Measurements from ENCODE around the gene LRRC8D. TPM values are rescaled to one million over a fixed set of nuclear protein-coding genes. Genes with fewer than 3 reads are reported as not detected.

LRRC8D gene
- total and polyA plus RNA-seq, 9 donors, result 5.0 to 14.1 (median 8.8) TPM

DNA sequence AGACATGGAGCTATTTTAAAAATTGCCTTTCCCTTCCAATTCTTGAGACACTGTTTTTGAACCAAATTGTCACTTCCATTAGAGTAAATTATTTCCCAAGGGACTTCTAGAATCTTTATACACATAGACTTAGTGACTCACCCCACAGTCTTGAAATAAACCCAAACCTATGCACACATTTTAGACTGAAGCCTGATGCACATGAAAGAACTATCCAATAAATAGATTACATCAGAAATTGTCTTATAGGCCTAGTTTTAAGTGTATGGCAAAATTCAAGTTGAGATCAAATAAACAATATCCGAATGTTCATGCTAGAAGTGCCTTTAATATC lies 141.9 kb downstream of the LRRC8D start:
- no peaks in the 10 kb centered on the region for H3K36me3 ChIP-seq
- intact Hi-C loops (cut with DNase I), result no loop called here
- no peaks in the 10 kb centered on the region for H3K9me3 ChIP-seq
- no peaks in the 10 kb centered on the region for H3K27me3 ChIP-seq
- H3K4me1 ChIP-seq (ENCODE audit: insufficient read depth), result no peaks in the 10 kb centered on the region
- TF ChIP-seq, protein P1, sequence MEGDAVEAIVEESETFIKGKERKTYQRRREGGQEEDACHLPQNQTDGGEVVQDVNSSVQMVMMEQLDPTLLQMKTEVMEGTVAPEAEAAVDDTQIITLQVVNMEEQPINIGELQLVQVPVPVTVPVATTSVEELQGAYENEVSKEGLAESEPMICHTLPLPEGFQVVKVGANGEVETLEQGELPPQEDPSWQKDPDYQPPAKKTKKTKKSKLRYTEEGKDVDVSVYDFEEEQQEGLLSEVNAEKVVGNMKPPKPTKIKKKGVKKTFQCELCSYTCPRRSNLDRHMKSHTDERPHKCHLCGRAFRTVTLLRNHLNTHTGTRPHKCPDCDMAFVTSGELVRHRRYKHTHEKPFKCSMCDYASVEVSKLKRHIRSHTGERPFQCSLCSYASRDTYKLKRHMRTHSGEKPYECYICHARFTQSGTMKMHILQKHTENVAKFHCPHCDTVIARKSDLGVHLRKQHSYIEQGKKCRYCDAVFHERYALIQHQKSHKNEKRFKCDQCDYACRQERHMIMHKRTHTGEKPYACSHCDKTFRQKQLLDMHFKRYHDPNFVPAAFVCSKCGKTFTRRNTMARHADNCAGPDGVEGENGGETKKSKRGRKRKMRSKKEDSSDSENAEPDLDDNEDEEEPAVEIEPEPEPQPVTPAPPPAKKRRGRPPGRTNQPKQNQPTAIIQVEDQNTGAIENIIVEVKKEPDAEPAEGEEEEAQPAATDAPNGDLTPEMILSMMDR (IDR thresholded peaks at IDR 0.05), result no peak
- TF ChIP-seq EP300 (IDR thresholded peaks at IDR 0.05), result no peak
- no peak for TF ChIP-seq POLR2A (IDR thresholded peaks at IDR 0.05)
- DNase-seq, result no peak
- H3K27ac ChIP-seq, result no peak overlapping the region
- no peak overlapping the region for H3K4me3 ChIP-seq
- 89 to 92% (median 92%) methylated on average over 1 of the region's 1 CpG for WGBS, 3 donors

DNA sequence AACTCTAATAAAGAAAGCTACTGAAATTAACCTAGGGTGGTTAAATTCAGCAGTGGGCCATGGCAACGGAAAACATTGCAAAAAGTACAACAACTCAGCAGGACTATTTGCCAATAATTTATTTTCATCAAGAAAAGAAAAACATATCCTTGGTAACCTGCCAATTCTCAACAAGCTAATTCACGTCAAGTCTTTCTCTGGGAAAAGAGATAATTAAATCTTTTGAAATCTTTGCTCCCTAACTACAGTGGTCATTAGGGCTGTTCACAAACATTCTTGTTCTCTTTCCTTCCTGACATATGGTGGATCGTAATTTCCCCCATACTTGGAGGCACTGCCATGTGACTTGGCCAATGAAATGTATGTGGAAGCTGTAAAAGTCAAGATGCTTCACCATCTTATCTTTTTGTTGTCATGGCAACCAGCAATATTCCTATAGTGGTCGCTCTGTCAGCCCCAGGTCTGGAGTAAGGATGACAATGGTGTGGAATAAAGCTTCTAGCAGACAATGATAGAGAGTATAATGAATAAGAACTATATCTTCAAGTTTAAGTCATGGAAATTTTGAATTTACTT lies 144.4 kb downstream of the LRRC8D start:
- Histone ChIP-seq H3K9me3 (no peaks in the 10 kb centered on the region), H3K4me3 (no peak overlapping the region), H3K4me1 (ENCODE audit: insufficient read depth) (no peaks in the 10 kb centered on the region), H3K36me3 (no peaks in the 10 kb centered on the region), H3K27me3 (no peaks in the 10 kb centered on the region), H3K27ac (no peak overlapping the region)
- TF ChIP-seq, protein P1 (IDR thresholded peaks at IDR 0.05), result no peak
- no peak for TF ChIP-seq EP300 (IDR thresholded peaks at IDR 0.05)
- TF ChIP-seq POLR2A (IDR thresholded peaks at IDR 0.05), result no peak
- DNase-seq, result no peak
- intact Hi-C loops (cut with DNase I), result no loop called here
- 52 to 60% (median 59%) methylated on average over 4 of the region's 4 CpGs for WGBS, 3 donors

DNA sequence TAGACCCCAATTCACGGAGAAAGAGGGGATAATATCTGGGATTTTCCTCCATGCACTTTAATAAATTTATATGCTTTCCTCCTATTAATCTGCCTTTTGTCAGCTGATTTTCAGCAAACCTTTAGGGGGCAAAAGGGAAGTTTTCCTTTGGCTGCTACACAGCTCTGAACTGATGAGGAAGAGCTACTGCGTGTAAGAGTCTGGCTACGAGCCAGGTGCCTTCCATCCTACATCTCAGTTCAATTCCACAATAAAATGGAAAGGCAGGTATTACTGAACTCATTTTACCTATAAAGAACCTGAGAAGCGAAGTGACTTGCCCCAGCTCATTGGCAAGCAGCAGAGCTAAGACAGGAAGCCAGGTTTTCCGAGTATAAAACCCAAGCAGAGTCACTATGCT lies 145.8 kb downstream of the LRRC8D start:
- intact Hi-C loops (cut with DNase I), result no loop called here
- no peaks in the 10 kb centered on the region for H3K9me3 ChIP-seq
- no peak overlapping the region for H3K4me3 ChIP-seq
- no peaks in the 10 kb centered on the region for H3K36me3 ChIP-seq
- TF ChIP-seq EP300 (IDR thresholded peaks at IDR 0.05) (no peak), POLR2A (IDR thresholded peaks at IDR 0.05) (no peak)
- TF ChIP-seq, protein P1 (IDR thresholded peaks at IDR 0.05), result no peak
- no peaks in the 10 kb centered on the region for H3K27me3 ChIP-seq
- H3K4me1 ChIP-seq (ENCODE audit: insufficient read depth), result no peaks in the 10 kb centered on the region
- H3K27ac ChIP-seq, result no peak overlapping the region
- no peak for DNase-seq
- WGBS, 3 donors, result 47 to 52% (median 51%) methylated on average over 5 of the region's 5 CpGs

DNA sequence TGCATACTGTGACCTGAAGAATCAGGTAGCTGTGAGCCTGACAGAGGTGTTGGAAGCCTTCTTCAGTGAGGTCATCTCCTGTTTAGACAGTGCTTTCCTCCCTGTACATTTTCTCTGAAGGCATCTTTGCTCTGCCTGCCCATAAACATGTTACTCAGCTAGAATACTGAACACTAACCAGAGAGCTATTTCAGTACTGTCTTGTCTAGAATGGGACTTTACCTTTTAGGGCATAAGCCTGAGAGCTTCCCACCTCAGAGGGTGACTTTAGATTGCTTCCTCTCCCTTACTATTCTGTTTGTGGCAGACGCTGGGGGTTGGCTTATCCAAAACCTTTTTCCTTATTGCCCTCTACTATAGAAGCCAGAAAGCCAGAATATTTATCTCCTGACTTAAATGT lies 150.8 kb downstream of the LRRC8D start:
- intact Hi-C loops (cut with DNase I), result no loop called here
- TF ChIP-seq EP300 (IDR thresholded peaks at IDR 0.05) (no peak), POLR2A (IDR thresholded peaks at IDR 0.05) (no peak)
- TF ChIP-seq, protein P1 (IDR thresholded peaks at IDR 0.05), result no peak

More for the DNA sequence above, 150.8 kb downstream of the LRRC8D start:
- H3K36me3 ChIP-seq, result no peaks in the 10 kb centered on the region
- H3K27ac ChIP-seq, result no peak overlapping the region
- no peak overlapping the region for H3K4me3 ChIP-seq
- H3K9me3 ChIP-seq, result no peaks in the 10 kb centered on the region
- no peaks in the 10 kb centered on the region for H3K27me3 ChIP-seq
- 48 to 57% (median 54%) methylated on average over 1 of the region's 1 CpG for WGBS, 3 donors
- DNase-seq, result no peak
- peaks cover 7% of the 10 kb centered on the region for H3K4me1 ChIP-seq (ENCODE audit: insufficient read depth)

All from ovary (tissue), 9 donors.